ENCODE measurements around the gene ATP5MG.

Gene ATP5MG

DNA sequence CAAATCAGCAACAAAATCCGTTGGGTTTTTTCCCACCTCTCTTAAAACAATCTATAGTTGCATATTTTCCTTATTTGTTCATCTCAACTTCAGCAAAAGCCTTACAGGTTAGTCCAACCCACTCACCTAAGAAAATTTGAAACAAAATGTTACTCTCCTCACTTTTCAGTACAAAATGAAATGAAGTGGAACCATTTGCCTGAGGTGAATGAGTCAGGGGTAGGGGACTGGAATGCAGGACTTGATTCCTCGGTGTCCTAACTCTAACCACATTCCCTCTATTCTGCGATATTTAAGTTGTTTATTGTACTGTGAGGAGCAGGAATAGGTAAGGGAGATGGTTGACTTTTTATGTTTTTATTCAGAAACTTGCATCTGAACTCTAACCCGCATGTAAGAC lies 16.4 kb downstream of the ATP5MG start:
- TF ChIP-seq, protein P1, sequence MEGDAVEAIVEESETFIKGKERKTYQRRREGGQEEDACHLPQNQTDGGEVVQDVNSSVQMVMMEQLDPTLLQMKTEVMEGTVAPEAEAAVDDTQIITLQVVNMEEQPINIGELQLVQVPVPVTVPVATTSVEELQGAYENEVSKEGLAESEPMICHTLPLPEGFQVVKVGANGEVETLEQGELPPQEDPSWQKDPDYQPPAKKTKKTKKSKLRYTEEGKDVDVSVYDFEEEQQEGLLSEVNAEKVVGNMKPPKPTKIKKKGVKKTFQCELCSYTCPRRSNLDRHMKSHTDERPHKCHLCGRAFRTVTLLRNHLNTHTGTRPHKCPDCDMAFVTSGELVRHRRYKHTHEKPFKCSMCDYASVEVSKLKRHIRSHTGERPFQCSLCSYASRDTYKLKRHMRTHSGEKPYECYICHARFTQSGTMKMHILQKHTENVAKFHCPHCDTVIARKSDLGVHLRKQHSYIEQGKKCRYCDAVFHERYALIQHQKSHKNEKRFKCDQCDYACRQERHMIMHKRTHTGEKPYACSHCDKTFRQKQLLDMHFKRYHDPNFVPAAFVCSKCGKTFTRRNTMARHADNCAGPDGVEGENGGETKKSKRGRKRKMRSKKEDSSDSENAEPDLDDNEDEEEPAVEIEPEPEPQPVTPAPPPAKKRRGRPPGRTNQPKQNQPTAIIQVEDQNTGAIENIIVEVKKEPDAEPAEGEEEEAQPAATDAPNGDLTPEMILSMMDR (conservative IDR thresholded peaks at IDR 0.05; ENCODE audit: low read depth, low read length), result no peak
- no peak for DNase-seq (ENCODE audit: low read depth)
- no peak overlapping the region for H3K4me3 ChIP-seq (ENCODE audit: low read depth, low read length)

DNA sequence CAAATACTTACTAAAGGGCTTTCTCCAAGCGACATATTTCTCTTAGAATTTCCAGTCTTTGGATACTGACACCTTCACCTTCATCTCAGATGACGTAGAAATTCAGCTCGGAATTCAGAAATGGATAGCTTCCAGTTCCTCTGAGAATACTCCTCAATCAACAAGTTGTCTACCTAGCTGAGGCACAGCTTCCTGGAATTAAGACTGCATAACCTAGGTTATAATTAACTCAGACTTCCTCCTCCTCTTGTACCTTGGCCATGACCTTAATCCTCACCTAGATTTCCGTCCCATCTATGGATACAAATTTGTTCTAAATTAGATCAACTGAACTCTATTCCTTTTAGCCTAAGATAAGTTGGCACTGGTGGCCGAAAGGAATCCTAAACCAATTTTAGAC lies 17.4 kb downstream of the ATP5MG start:
- DNase-seq (ENCODE audit: low read depth), result no peak
- TF ChIP-seq, protein P1 (conservative IDR thresholded peaks at IDR 0.05; ENCODE audit: low read depth, low read length), result no peak
- H3K4me3 ChIP-seq (ENCODE audit: low read depth, low read length), result no peak overlapping the region

DNA sequence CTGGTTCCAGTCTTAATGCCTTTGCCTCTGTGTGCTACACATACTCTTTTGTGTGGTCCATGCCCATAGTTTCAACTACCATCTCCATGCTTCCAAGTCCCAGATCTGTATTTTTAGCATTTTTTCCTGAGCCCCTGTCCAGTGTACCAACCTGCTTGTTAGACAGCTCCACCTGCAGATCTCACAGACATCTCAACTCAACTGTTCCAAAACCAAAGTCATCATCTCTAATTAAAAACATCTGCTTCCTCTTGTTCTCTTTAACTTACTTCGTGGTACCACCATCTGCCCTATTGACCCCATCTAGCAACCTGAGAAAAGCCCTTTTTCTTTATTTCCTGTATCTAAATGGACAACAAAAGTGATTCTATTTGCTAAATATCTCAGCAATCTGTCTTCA lies 26.3 kb downstream of the ATP5MG start:
- no peak for DNase-seq (ENCODE audit: low read depth)
- H3K4me3 ChIP-seq (ENCODE audit: low read depth, low read length), result no peak overlapping the region
- TF ChIP-seq, protein P1 (conservative IDR thresholded peaks at IDR 0.05; ENCODE audit: low read depth, low read length), result no peak

DNA sequence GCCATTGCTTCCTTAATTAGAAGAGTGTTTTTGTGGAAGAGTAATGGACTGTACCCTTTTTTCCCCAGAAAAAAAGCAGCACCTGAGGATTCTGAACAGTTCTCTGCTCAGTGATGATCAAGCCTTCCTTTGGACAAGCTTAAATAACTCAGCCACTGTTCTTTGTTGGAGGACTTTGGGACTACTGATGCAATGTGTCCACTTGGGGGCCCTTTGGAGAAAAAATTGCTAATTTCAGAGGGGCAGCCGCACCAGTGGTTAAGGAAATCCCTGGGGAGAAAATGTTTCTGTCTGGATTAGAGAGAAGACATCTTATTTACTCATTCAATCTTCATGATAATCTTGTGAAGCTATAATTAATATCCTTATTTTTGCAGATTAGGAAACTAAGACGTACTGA lies 29.6 kb downstream of the ATP5MG start:
- peak; percentile 19 for DNase-seq (ENCODE audit: low read depth)
- TF ChIP-seq, protein P1 (conservative IDR thresholded peaks at IDR 0.05; ENCODE audit: low read depth, low read length), result peak; percentile 29
- no peak overlapping the region for H3K4me3 ChIP-seq (ENCODE audit: low read depth, low read length)

DNA sequence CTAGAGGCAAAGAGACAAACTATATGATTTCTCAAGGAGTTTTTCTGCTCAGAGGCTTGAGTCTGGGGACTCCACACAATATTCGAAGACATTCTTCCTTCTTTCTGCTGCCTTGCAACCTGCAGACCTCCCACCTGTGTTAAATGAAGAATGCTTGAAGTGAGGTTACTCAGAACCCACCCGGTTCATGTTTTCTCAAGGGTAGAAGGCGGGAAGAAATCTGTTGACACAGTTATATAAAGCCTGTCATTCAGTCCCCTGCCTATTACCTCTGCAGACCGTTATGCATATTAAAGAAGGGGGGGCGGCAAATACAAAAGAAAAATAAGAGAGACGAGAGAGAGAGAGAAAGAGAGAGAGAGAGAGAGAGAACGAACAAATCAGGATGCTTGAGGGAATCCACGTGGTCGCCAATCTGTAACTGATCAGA lies 32.7 kb downstream of the ATP5MG start:
- DNase-seq (ENCODE audit: low read depth), result peak; percentile 65
- H3K4me3 ChIP-seq (ENCODE audit: low read depth, low read length), result peak overlapping the region; percentile 66
- TF ChIP-seq, protein P1 (conservative IDR thresholded peaks at IDR 0.05; ENCODE audit: low read depth, low read length), result no peak

DNA sequence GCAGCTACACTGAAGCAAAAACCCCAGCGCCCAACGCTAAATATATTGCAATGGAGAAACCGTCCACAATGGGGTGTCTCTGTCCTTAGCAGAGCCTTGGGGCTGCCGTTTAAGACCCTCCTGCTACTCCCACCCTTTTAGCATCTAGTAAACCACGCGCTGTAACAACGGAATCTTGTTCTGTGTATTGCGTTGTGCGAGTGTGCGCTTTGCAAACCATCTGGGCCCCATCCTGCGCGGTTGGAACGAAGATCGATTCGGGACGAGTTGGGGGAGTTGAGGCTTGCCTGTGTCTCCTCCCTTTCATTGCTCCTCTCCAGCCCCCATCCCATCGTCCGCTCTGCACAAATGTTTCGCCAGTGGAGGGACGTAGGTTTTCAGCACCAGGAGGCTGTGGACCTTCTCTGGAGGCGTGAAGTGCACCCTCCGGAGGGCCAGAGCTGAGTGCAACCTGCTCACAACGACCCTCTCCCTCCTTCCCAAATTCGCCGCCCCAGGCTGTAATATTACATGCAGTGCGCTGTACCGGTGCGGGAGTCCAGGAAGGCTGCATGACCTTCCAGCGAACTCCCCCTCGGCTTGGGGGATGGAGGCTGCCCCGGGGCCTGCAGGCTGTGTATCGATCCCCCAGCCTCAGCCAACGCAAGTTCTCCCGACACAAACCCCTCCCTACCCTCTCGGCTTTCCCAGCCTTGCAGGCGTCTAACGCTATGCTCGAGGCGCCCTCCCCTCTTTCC lies 33.3 kb downstream of the ATP5MG start:
- H3K4me3 ChIP-seq (ENCODE audit: low read depth, low read length), result peak overlapping the region; percentile 66
- TF ChIP-seq, protein P1 (conservative IDR thresholded peaks at IDR 0.05; ENCODE audit: low read depth, low read length), result no peak
- DNase-seq (ENCODE audit: low read depth), result peak; percentile 49

DNA sequence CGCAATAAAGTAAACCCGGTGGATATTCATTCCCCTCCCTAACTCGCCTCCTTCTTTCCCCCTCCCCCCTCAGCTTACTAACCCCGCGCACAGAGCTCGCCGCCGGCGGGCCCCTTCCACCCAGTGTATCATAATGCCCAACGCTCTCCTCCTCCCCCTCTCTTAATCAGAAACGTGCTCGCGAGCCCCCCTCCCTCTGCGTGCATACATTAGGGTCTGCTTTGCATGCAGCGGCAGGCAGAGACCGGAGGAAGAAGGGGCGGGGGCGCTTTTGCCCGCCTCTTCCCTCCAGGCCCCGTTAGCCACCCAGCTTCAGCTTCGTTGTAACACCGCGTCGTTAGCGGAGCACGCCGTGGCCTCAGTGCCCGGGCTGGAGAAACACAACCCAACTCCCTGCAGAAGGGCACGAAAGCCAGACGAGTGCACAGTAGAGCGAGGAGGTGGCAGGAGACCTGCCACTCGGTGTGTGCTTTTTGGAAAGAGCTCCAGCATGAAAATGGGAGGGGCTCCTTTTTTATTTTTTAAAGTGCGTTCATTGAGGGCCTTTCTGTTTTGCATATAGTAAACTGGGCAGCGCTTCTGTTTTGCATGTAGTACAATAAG lies 34.0 kb downstream of the ATP5MG start:
- TF ChIP-seq, protein P1 (conservative IDR thresholded peaks at IDR 0.05; ENCODE audit: low read depth, low read length), result no peak
- DNase-seq (ENCODE audit: low read depth), result peak; percentile 40
- peak overlapping the region; percentile 66 for H3K4me3 ChIP-seq (ENCODE audit: low read depth, low read length)
